Measurements from ENCODE around the gene CAMK1D. TPM values are rescaled to one million over a fixed set of nuclear protein-coding genes. Genes with fewer than 3 reads are reported as not detected.

CAMK1D gene
- total and polyA plus RNA-seq, 2 of the 8 experiments (the other 6 are each of a cell fraction or from before 2014, with no cell fraction given), result 3.5 to 10.6 TPM

- TF ChIP-seq HDAC2 (IDR thresholded peaks at IDR 0.05; ENCODE audit: borderline replicate concordance in 1 of 2, low read depth in 2 of 2, low read length in 2 of 2) (no peak), ZNF274 (IDR thresholded peaks at IDR 0.05; ENCODE audit: borderline replicate concordance, extremely low read depth, low read length) (no peak), FOSL1 (IDR thresholded peaks at IDR 0.05; ENCODE audit: insufficient read depth, low read depth, low read length) (no peak), CTCF (IDR thresholded peaks at IDR 0.05; ENCODE audit: control extremely low read depth in 1 of 3, insufficient read depth in 1 of 3, low read depth in 1 of 3, low read length in 3 of 3) (no peak), POLR2AphosphoS5 (IDR thresholded peaks at IDR 0.05; ENCODE audit: low read depth, low read length) (no peak), TEAD4 (IDR thresholded peaks at IDR 0.05; ENCODE audit: low read depth, low read length) (no peak), KDM1A (IDR thresholded peaks at IDR 0.05; ENCODE audit: borderline replicate concordance, low read length) (no peak)
These were observed 309.2 kb downstream of the CAMK1D start (continued) for GRCh38 chr10:12658526-12658925.

Data from H1 (cell line).